ENCODE data around the gene FNDC3B. TPM values are rescaled to one million over a fixed set of nuclear protein-coding genes. Genes with fewer than 3 reads are reported as not detected.

Gene FNDC3B
- total RNA-seq, 1 experiment from 2014 or later, result 64.6 TPM

DNA sequence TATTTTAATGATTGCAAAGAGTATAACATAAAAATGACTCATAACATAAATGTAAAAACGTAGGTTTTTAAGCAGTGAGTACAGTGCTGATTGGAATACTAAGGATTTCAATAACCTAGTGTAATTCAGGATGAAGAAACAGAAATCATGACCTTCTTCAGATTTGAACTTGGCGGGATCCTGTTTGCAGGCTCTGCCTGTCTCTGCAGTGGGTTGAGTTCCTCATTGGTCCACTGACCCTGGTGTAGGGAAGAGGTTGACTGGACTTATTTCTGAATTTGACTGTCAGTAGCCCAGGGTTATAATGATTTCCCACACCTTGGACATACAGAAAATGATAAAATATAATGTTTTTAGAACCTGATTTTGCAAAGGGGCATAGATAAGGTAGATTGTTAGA, 171.7 kb downstream of the FNDC3B start:
- no peak for DNase-seq (ENCODE audit: low read depth)

DNA sequence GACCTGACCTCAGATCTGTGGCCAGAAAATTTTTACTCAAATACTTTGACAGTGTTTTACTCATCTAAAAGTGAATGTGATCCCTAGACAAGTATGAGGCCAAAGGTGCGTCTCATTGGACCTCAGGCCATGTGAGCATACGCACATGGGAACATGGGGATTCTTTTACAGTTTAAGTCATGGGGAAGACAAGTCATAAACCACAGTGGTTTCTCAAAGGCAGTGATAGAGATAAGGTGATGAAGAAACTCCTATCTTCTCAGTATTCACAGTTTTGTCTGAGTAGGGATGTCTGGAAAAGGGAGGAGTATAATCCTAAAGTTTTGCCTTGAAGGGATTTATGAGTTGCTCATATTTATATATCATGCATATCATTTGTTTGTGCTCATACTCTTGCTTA, 173.8 kb downstream of the FNDC3B start:
- peak; percentile 86 for DNase-seq (ENCODE audit: low read depth)

DNA sequence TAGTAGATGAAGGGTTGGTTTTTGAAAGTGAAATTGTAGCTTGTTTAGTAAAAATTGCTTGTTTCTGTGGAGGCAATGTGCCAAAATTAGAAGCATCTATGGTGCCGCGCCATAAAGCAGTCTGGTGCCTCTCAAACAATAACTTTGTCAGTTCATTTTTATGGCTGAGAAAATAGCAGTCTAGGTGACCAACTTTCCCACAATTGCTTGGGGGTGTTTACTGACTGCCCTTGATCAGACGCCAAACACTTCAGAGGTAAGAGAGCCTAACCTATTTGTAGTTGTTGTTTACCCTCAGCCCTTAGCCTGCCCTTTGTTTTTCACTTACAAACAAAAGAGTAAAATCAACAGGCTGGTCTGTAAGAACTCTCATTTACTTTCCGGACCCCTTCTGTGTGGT, 174.5 kb downstream of the FNDC3B start:
- no peak for DNase-seq (ENCODE audit: low read depth)

DNA sequence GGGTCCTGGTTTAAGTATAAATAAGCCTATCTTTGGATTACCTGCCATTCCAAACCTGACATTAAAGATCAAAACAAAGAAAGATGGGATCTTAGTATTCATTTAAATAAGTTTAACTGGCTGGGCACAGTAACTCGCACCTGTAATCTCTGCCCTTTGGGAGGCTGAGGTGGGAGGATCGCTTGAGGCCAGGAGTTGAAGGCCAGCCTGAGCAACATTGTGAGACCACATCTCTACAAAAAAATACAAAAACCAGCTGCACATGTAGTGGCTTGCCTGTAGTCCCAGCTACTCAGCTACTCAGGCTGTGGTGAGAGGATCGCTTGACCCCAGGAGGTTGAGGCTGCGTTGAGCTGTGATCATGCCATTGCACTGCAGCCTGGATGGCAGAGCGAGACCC, 176.9 kb downstream of the FNDC3B start:
- no peak for DNase-seq (ENCODE audit: low read depth)

DNA sequence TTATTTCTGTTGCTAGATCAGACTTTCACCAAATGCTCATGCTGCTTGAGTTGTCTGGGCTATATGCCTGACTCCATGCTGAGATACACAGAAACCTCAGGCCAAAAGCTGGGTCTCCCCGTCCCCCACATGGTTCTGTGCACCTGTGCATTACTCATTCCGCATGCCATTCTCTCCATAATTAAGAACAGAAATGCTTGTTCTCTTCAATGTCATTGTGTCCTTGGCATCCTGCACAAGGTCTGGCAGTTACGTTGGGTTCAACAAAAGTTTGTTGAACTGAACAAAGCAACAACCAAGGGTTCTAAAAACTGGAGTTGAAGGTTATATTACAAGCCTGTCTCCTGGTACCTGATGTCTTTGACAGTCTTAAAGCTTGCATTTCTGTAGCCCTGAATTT, 177.5 kb downstream of the FNDC3B start:
- DNase-seq (ENCODE audit: low read depth), result peak; percentile 35

DNA sequence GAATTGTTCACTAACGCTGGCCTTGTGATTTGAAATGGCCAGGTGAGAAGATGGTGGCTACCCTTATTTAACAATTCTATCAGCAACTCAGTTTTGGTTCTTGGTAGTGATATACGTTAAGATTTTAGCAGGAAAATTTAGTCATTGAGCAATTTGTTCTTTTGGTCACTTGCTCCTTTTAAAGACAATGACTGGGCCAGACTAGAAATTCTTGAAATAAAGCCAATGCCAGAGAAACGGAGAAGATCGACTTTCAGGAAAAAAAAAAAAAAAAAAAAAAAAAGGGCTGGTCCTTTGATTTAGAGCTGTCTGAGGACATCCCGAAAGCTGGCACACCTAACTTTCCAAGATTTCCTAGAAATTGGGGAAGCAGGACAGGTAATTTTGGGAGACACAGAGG, 178.5 kb downstream of the FNDC3B start:
- DNase-seq (ENCODE audit: low read depth), result peak; percentile 78

DNA sequence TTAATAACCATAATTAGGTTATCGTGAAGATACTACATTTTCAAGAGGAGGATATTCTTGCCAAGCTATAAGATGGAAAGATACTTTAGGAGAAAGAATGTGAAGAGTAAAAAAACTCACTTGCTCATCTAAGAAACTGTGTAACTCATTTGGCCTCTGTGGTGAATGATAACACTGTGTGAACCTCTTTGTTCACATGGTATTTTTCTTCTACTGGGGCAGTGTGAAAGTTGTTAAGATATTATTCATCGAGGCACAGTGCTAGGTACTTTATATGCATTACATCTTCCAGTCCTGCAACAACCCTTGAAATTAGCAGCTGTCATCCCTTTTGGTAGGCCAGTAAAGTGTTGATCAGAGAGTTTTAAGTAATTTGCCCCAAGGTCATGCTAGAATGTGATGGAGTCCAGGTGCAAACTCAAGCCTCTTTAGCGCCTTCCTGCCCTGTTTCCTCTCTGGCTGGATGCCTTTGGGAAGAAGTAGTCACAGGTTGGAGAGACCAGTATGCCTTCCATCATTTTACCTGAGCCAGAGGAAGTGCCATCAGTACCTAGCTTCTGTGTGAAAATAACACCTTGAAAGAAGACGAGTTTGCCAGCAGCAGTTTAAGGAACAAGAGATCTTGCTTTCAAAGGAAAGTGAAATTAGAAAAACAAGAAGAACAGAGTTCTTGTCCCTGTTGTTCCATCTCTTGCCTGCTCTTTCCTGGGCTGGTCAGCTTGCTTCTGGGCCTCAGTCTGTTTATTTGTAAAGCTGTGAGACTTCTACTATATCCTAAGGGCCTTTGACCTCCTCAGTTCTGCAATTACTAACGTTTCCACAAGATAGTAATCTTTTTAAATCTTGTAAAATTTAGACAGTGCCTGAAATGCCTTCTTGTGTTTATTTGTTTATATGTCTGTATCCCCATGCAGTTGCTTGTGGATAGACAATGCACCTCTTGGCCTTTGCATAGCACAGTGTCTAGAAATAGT, 179.3 kb downstream of the FNDC3B start:
- DNase-seq (ENCODE audit: low read depth), result peak; percentile 41

DNA sequence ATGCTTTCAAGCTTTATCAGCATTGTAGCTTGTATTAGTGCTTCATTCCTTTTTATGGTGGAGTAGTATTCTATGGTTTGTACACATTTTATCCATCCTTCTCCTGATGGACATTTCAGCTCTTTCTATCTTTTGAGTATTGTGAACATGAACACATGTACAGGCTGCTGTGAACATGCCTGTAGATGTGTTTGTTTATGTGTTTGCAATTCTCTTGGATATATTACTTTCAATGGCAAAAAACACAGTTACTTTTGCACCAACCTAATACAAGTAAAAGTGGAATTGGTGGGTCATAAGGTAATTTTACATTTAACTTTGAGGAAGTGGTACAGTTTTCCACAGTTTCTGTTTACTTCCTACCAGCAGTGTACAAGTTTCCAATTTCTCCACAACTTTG, 180.4 kb downstream of the FNDC3B start:
- DNase-seq (ENCODE audit: low read depth), result no peak

DNA sequence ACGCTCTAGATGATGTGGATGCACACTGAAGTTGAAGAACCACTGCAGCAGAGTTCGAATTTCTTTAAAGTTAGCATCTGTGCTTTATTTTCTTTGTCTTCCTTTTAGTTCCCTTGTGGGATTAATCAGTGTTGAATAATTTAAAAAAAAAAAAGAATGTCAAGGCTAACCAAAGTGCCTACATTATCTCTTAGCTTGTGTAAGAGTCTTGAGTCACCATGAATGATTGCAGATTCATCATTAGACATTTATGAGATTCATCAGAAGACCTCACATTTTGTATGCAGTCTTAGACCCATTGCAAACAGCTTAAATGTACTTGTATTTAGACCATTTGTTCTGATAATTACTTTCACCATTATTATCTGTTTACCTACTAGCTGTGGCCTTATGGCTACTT, 182.2 kb downstream of the FNDC3B start:
- DNase-seq (ENCODE audit: low read depth), result peak; percentile 71

DNA sequence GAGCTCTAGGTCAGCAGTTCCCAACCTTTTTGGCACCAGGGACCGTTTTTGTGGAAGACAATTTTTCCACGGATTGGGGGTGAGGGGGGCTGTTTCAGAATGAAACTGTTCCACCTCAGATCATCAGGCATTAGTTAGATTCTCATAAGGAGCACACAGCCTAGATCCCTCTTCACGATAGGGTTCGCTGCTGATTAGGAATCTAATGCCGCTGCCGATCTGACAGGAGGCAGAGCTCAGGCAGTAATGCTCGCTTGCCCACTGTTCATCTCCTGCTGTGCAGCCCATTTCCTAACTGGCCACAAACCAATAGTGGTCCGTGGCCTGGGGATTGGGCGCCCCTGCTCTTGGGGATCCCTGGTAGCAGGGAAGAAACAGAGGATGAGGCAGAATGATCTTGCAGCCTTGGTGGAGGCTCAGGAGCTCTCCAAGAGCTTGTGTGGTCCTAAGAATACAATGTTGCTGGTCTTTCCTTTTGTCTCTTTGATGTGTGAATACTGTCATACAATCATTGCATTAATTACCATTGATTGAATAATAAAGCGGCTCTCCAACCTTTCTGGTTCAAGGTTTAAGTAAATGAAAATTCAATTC, 183.2 kb downstream of the FNDC3B start:
- DNase-seq (ENCODE audit: low read depth), result no peak

DNA sequence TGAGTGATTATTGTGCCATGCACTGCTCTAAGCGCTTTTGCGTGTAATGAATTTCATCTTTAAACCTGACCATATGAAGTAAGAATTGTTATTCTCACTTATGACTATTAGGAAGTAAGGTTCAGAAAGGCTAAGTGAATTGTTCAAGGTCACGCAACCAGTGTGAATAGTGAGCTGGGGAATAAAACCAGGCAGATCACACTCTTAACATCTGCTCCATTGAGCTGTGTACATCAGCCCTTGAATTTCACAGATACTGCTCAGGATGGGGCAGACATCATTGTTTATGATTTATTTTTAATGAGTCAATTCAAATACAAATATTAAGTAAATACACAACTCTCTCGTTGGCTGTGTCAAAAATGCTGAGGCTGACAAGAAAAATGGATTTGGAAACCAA, 184.5 kb downstream of the FNDC3B start:
- DNase-seq (ENCODE audit: low read depth), result no peak

DNA sequence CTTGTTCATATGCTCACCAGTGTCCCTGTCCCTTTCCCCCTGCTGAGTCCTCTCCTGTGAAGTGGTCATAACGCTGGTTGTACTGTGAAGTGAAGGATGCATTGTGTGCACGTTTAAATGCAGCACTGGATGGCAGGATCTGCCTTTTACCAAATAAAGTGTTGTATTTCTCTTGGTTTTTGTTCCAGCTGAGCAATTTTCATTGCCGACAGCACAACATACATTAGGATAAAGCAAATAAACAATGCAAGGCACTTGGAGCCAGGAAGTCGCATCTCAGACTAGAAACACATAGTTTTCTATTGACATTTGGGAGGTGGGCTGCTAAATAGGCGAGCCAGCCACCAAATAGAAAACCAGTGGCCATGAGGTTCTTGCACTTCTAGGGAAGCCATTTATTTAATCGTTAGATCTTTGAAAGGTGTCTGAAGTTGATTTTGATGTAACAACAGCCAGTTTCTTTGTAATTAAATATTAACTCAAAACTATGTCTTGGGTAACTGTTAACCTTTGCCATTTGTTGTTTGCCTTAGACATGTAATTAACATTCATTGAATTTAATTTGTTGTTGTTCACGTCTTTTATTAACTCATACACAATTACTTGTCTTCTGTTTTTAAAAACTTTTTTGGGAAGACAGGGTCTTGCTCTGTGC, 185.3 kb downstream of the FNDC3B start:
- no peak for DNase-seq (ENCODE audit: low read depth)

DNA sequence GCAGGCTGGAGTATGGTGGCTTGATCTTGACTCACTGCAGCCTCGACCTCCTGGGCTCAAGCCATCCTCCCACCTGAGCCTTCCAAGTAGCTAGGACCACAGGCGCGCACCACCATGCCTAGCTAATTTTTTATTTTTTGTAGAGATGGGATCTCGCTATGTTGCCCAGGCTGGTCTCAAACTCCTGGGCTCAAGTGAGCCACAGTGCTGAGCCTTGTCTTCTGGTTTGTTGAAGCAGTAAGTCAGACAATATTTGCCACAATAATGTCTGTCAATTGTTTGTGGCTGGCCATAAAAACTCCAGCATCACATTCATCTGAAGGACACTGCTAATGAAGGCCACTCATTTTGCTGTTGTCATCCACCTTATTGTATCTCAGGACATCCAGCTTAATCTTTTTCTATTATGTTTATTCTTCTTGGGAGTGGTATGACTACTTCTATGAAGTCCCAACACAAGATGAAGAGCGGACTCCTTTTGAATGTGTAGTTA, 185.9 kb downstream of the FNDC3B start:
- no peak for DNase-seq (ENCODE audit: low read depth)

DNA sequence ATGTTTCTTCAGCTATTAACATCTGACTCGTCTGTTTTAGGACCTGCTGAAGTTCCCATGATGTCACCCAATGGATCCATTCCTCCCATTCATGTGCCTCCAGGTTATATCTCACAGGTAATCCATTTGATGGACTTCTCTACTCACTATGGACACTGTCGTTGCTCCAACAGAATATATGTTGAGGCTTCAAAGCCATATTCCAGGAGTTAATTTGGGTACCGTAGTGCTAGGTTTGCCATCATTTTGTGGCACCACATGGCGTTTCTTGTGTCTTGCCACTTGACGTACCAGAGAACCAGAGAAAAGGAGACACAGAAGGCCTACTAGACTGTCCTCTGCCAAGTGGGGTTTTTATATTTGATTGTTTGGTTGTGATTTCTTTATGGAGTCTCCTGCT, 187.5 kb downstream of the FNDC3B start:
- DNase-seq (ENCODE audit: low read depth), result no peak

DNA sequence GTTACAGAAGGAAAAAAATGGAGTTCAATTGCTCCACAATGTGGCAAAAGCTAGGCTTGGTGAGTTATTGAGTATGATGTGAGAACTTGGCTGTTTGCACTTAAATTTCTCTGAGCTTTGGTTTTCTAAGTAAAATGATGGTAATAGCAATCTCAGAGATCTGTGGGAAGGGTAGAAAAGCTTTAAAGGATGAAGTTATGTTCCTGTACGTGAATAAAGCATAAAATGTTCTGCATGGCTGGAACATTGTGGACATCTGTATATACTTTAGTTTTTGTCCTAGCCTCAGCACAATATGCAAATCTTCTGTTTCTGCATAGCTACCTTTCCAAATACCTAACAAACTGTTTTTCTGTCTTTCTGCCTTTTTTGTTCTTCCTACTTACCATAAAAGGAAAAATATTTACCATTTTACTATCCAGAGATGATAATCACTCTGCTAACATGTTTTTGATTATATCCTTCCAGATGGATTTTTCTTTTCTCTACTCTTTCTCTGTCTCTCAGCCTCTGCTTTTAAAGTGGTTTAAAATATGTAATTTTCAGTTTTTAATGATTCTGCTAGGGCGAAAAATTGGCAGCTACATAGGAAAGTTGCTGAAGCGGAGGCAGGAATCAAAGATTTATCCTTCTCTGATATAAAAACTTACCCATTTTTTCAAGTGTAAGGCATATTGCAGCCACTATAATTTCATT, 188.1 kb downstream of the FNDC3B start:
- no peak for DNase-seq (ENCODE audit: low read depth)

DNA sequence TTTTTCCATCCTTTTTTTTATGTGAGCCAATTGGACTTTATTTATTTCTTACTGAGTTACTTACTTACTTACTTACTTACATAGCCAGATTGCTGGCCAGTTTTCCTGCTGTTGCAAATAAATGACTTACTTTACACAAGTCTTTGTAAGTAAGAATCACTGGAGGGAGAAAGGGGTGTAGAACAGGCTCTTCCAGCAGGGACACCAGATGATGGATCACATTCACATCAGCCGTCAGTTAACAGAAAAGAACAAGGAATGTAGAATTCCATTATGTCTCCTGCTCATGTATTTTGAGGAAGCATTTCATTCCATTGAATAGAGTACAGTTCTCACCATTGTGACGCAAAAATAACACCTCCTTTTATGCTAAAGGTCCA, 188.6 kb downstream of the FNDC3B start:
- DNase-seq (ENCODE audit: low read depth), result no peak

DNA sequence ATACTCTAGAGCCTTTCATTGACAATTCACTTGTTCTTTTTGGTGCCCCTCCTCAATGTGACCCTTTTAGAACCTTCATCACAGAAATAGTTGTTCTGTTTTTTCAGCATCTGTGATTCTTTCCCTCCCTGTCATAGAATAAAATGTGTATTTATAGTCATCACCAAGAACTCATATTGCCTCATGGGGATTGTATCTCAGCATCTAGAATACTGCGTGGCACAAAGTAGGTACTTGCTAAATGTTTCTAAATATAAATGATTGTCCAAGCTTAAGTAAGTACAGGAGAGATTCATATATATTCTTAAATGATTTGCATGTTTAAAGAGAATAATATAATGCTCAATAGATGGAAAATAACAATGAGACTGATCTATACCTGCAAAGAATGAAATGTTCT, 190.1 kb downstream of the FNDC3B start:
- DNase-seq (ENCODE audit: low read depth), result no peak

DNA sequence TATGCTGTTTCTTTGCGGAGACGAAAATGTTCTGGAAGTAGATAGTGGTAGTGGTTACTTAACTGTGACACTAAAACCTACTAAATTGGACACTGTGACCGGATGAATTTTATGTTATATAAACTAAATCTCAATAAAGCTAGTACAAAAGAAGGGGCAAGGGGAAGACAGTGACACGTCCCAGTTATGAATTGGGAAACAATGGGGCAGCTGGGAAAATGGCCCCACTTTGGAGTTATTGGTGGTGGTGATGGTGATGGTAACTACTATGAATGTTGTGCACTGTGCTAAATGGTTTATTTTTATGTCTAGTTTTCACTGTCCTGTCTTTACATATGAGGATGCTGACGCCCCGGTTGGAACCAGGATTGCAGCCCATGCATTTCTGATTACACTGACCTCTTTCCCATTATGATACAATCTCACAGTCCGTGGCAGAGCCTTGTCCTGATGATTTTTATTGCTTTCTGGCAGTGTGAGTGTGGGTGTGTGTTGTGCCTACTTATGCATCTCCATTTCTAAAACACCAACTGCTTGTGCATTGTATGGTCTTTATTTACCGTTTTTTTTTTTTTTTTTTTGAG, 192.0 kb downstream of the FNDC3B start:
- DNase-seq (ENCODE audit: low read depth), result no peak

DNA sequence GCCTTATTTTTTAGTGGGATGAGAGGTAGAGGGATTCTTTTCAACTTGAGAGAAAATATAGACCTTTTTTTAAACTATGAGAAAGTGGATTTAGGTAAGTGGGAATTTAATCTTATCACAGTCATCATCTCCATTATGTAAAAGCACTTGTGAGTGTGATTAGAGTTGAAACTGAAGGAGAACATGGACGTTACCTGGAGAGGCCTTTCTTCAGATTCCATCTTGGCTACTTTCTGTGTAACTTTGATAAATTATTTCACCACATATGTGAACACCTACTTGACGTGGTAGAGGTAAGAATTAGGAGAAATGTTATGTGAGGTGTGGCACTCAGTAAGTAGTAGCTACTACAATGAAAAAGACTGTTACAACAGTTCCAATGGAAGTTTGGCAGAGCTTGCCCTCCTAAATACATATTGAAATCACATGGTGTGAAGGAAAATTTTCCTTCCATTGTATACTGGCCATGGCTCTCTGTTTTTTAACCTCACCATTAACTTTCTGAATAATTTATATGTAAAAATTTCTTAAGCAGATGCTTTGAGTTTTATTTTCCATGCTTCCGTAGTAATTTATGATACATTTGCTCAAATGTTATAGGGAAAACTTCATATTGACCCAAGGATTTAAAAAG, 193.3 kb downstream of the FNDC3B start:
- no peak for DNase-seq (ENCODE audit: low read depth)

DNA sequence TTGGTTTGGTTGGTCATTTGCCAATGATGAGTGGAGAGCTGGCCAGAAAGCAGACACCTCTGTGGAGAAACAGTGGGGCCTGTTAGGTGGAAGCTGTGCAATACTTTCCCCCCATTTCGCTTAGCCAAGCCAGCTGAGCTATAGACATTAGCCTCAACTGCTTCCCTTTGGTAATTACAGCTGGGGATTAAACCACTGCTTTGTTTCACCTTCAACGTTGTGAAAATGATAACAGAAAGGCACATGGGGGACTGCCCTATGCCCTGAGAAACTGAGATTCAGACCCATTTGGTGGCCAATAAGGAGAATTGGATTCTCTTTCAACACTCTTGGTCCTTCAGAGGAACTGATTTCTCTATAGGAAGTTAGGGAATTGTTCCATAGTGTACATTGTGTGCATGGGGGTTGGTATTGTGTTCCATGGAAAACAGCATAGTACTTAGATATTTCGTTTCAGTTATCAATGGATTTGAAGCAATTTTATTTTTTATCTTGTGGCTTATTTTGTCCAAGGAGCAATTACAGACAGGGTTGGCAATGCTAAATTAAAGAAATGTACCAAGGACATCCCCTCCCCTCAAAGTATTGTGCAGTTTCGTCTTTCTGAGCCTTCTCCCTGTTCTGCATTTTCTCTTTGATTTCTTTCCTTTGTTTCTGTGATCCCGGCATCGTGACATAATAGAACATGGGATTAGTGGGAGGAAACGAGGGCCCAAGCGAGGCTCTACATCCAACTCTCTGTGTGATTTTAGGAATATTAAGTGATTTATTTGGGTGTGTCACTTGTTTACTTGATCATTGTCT, 194.3 kb downstream of the FNDC3B start:
- DNase-seq (ENCODE audit: low read depth), result no peak

Data from RPMI7951 (cell line).